Keratinocyte (primary cell): ENCODE measurements around the gene RACGAP1. TPM values are rescaled to one million over a fixed set of nuclear protein-coding genes. Genes with fewer than 3 reads are reported as not detected.

Source experiments
- DNase-seq: peaks from one replicate; pipeline ENCODE4 v3.0.0-alpha.2; 2011; ENCODE audit warnings: low read depth, missing footprints, low spot score
- FAIRE-seq: peaks from 2 replicates; lab custom pipeline; 2011; peaks lifted over from hg19 to GRCh38; lab: Jason Lieb, UNC
- H2AFZ ChIP-seq: 2 replicates; pipeline ENCODE4 v1.6.0; 2012; ENCODE audit warnings: low read length, control low read depth, inconsistent platforms; ENCODE audit not compliant: control insufficient read depth
- H3K27ac ChIP-seq: 2 replicates; pipeline ENCODE4 v1.5.1; 2011; ENCODE audit warnings: low read length; ENCODE audit not compliant: control insufficient read depth, insufficient read depth
- H3K27me3 ChIP-seq: 3 replicates; pipeline ENCODE4 v1.6.0; 2011; ENCODE audit warnings: low read length; ENCODE audit not compliant: control insufficient read depth, insufficient read depth; ENCODE audit errors: extremely low read depth
- H3K36me3 ChIP-seq, 2 experiments: 2 replicates in 1 of 2; 3 replicates in 1 of 2; pipeline ENCODE4 v1.5.1; 2011; ENCODE audit warnings: low read length in 2 of 2, mild to moderate bottlenecking in 1 of 2; ENCODE audit not compliant: control insufficient read depth in 2 of 2, insufficient read depth in 2 of 2; ENCODE audit errors: extremely low read depth in 1 of 2
- H3K4me1 ChIP-seq: 3 replicates; pipeline ENCODE4 v1.5.1; 2011; ENCODE audit warnings: low read length; ENCODE audit not compliant: control insufficient read depth, insufficient read depth; ENCODE audit errors: extremely low read depth
- H3K4me2 ChIP-seq: 3 replicates; pipeline ENCODE4 v1.6.0; 2011; ENCODE audit warnings: low read depth, low read length; ENCODE audit not compliant: control insufficient read depth, insufficient read depth; ENCODE audit errors: extremely low read depth
- H3K4me3 ChIP-seq, 3 experiments: fragments of 200-600 bp in 1 of 3; sonication (generic) in 1 of 3; 2 replicates in 2 of 3; 3 replicates in 1 of 3; pipeline ENCODE4 v1.5.1; 2011 to 2016; ENCODE audit warnings: low read length in 3 of 3, mild to moderate bottlenecking in 3 of 3, control low read depth in 2 of 3, inconsistent platforms in 1 of 3, low read depth in 1 of 3, mixed read lengths in 1 of 3, mixed run types in 1 of 3, moderate library complexity in 1 of 3; ENCODE audit not compliant: control insufficient read depth in 2 of 3, insufficient read depth in 2 of 3; ENCODE audit errors: extremely low read depth in 1 of 3
- H3K79me2 ChIP-seq: 2 replicates; pipeline ENCODE4 v1.6.0; 2012; ENCODE audit warnings: low read length; ENCODE audit not compliant: control insufficient read depth, insufficient read depth
- H3K9ac ChIP-seq: 3 replicates; pipeline ENCODE4 v1.6.0; 2011; ENCODE audit warnings: low read length; ENCODE audit not compliant: control insufficient read depth, insufficient read depth; ENCODE audit errors: extremely low read depth
- H3K9me1 ChIP-seq: 3 replicates; pipeline ENCODE4 v1.6.0; 2011; ENCODE audit warnings: low read length; ENCODE audit not compliant: control insufficient read depth, insufficient read depth; ENCODE audit errors: extremely low read depth
- H3K9me3 ChIP-seq: 2 replicates; pipeline ENCODE4 v1.5.1; 2012; ENCODE audit warnings: low read depth, low read length; ENCODE audit not compliant: control insufficient read depth
- H4K20me1 ChIP-seq: 3 replicates; pipeline ENCODE4 v1.6.0; 2011; ENCODE audit warnings: low read length; ENCODE audit not compliant: control insufficient read depth, insufficient read depth; ENCODE audit errors: extremely low read depth
- EZH2 ChIP-seq: IDR thresholded peaks from one replicate; pipeline ENCODE4 v1.6.1; 2012; ENCODE audit warnings: inconsistent platforms, mild to moderate bottlenecking, low read length, moderate library complexity
- dilution Hi-C: fragments of 300-500 bp; cut with MboI; formaldehyde crosslinking; loops from one replicate; pipeline ENCODE4 v1.7.0; 2020; ENCODE audit warnings: low sequenced_read_pairs; ENCODE audit not compliant: extremely low pct_ligation_motif_present
- polyA plus RNA-seq, 5 experiments: library from polyadenylated mRNA; depleted of rRNA in 3 of 5; stranded (reverse) in 3 of 5; stranded (forward) in 1 of 5; unstranded in 1 of 5; fragments of >200 nt; gene quantifications; 1 replicate in 1 of 5; 2 replicates in 3 of 5; 3 replicates in 1 of 5; pipeline versions ENCODE4 v1.2.1 to v1.2.3, GENCODE V29; 2011 to 2012; ENCODE audit warnings: missing spikeins in 2 of 5, low read depth in 1 of 5, low replicate concordance in 1 of 5
- TF ChIP-seq, protein P1 (sequence below), 3 experiments: IDR thresholded peaks in 1 of 3; conservative IDR thresholded peaks in 1 of 3; optimal IDR thresholded peaks in 1 of 3; 2 replicates in 2 of 3; 3 replicates in 1 of 3; pipeline versions ENCODE3 to v1.5.1; 2011; ENCODE audit warnings: low read length in 3 of 3, mild to moderate bottlenecking in 3 of 3, moderate library complexity in 2 of 3, control low read depth in 1 of 3, inconsistent platforms in 1 of 3; ENCODE audit not compliant: insufficient read depth in 2 of 3; ENCODE audit errors: extremely low read depth in 1 of 3

RACGAP1 gene
- polyA plus RNA-seq, 1 donor (not counting 4 experiments of a cell fraction or from before 2014, with no cell fraction given) = 57.1 TPM

- peaks cover 7% of the 10 kb centered on the region for H3K27me3 ChIP-seq
- no peak overlapping the region for H3K9ac ChIP-seq
- no peaks in the 10 kb centered on the region for H3K9me3 ChIP-seq
- H3K4me3 ChIP-seq = no peak overlapping the region
- no peak overlapping the region for H2AFZ ChIP-seq
- no peaks in the 10 kb centered on the region for H3K9me1 ChIP-seq
- peaks cover 15% of the 10 kb centered on the region for H3K4me1 ChIP-seq
- no peak for TF ChIP-seq EZH2
- TF ChIP-seq, protein P1, sequence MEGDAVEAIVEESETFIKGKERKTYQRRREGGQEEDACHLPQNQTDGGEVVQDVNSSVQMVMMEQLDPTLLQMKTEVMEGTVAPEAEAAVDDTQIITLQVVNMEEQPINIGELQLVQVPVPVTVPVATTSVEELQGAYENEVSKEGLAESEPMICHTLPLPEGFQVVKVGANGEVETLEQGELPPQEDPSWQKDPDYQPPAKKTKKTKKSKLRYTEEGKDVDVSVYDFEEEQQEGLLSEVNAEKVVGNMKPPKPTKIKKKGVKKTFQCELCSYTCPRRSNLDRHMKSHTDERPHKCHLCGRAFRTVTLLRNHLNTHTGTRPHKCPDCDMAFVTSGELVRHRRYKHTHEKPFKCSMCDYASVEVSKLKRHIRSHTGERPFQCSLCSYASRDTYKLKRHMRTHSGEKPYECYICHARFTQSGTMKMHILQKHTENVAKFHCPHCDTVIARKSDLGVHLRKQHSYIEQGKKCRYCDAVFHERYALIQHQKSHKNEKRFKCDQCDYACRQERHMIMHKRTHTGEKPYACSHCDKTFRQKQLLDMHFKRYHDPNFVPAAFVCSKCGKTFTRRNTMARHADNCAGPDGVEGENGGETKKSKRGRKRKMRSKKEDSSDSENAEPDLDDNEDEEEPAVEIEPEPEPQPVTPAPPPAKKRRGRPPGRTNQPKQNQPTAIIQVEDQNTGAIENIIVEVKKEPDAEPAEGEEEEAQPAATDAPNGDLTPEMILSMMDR (optimal IDR thresholded peaks at IDR 0.05 in 1 of 3, IDR thresholded peaks at IDR 0.05 in 1 of 3, conservative IDR thresholded peaks at IDR 0.05 in 1 of 3; ENCODE audit: extremely low read depth in 1 of 3, insufficient read depth in 2 of 3, low read length in 3 of 3) = no peak
- no peak for DNase-seq
- no peaks in the 10 kb centered on the region for H3K36me3 ChIP-seq
- no peak overlapping the region for H3K4me2 ChIP-seq
- no peak for FAIRE-seq
- H4K20me1 ChIP-seq = no peaks in the 10 kb centered on the region
- no peak overlapping the region for H3K27ac ChIP-seq
- H3K79me2 ChIP-seq = no peaks in the 10 kb centered on the region
- dilution Hi-C loops = no loop called here
Measured at GRCh38 chr12:49946497-49946896, 78.8 kb downstream of the RACGAP1 start.

GRCh38 chr12:49946086-49946485 lies 79.2 kb downstream of the RACGAP1 start:
- dilution Hi-C loops = no loop called here
- Histone ChIP-seq H3K4me2 (no peak overlapping the region), H3K9ac (no peak overlapping the region), H3K9me1 (no peaks in the 10 kb centered on the region), H3K9me3 (no peaks in the 10 kb centered on the region), H3K4me3 (no peak overlapping the region), H3K27ac (no peak overlapping the region), H4K20me1 (no peaks in the 10 kb centered on the region), H2AFZ (no peak overlapping the region), H3K27me3 (peaks cover 7% of the 10 kb centered on the region), H3K4me1 (peaks cover 15% of the 10 kb centered on the region), H3K36me3 (no peaks in the 10 kb centered on the region), H3K79me2 (no peaks in the 10 kb centered on the region)
- DNase-seq = no peak
- no peak for TF ChIP-seq EZH2
- TF ChIP-seq, protein P1 (optimal IDR thresholded peaks at IDR 0.05 in 1 of 3, IDR thresholded peaks at IDR 0.05 in 1 of 3, conservative IDR thresholded peaks at IDR 0.05 in 1 of 3; ENCODE audit: extremely low read depth in 1 of 3, insufficient read depth in 2 of 3, low read length in 3 of 3) = no peak
- FAIRE-seq = no peak
